Keratinocyte (primary cell): ENCODE measurements around the gene POLR2M. TPM values are rescaled to one million over a fixed set of nuclear protein-coding genes. Genes with fewer than 3 reads are reported as not detected.

Source experiments
- DNase-seq: peaks from one replicate; pipeline ENCODE4 v3.0.0-alpha.2; 2011; ENCODE audit warnings: low read depth, missing footprints, low spot score
- FAIRE-seq: peaks from 2 replicates; lab custom pipeline; 2011; peaks lifted over from hg19 to GRCh38; lab: Jason Lieb, UNC
- H2AFZ ChIP-seq: 2 replicates; pipeline ENCODE4 v1.6.0; 2012; ENCODE audit warnings: low read length, control low read depth, inconsistent platforms; ENCODE audit not compliant: control insufficient read depth
- H3K27ac ChIP-seq: 2 replicates; pipeline ENCODE4 v1.5.1; 2011; ENCODE audit warnings: low read length; ENCODE audit not compliant: control insufficient read depth, insufficient read depth
- H3K27me3 ChIP-seq: 3 replicates; pipeline ENCODE4 v1.6.0; 2011; ENCODE audit warnings: low read length; ENCODE audit not compliant: control insufficient read depth, insufficient read depth; ENCODE audit errors: extremely low read depth
- H3K36me3 ChIP-seq, 2 experiments: 2 replicates in 1 of 2; 3 replicates in 1 of 2; pipeline ENCODE4 v1.5.1; 2011; ENCODE audit warnings: low read length in 2 of 2, mild to moderate bottlenecking in 1 of 2; ENCODE audit not compliant: control insufficient read depth in 2 of 2, insufficient read depth in 2 of 2; ENCODE audit errors: extremely low read depth in 1 of 2
- H3K4me1 ChIP-seq: 3 replicates; pipeline ENCODE4 v1.5.1; 2011; ENCODE audit warnings: low read length; ENCODE audit not compliant: control insufficient read depth, insufficient read depth; ENCODE audit errors: extremely low read depth
- H3K4me2 ChIP-seq: 3 replicates; pipeline ENCODE4 v1.6.0; 2011; ENCODE audit warnings: low read depth, low read length; ENCODE audit not compliant: control insufficient read depth, insufficient read depth; ENCODE audit errors: extremely low read depth
- H3K4me3 ChIP-seq, 3 experiments: fragments of 200-600 bp in 1 of 3; sonication (generic) in 1 of 3; 2 replicates in 2 of 3; 3 replicates in 1 of 3; pipeline ENCODE4 v1.5.1; 2011 to 2016; ENCODE audit warnings: low read length in 3 of 3, mild to moderate bottlenecking in 3 of 3, control low read depth in 2 of 3, inconsistent platforms in 1 of 3, low read depth in 1 of 3, mixed read lengths in 1 of 3, mixed run types in 1 of 3, moderate library complexity in 1 of 3; ENCODE audit not compliant: control insufficient read depth in 2 of 3, insufficient read depth in 2 of 3; ENCODE audit errors: extremely low read depth in 1 of 3
- H3K79me2 ChIP-seq: 2 replicates; pipeline ENCODE4 v1.6.0; 2012; ENCODE audit warnings: low read length; ENCODE audit not compliant: control insufficient read depth, insufficient read depth
- H3K9ac ChIP-seq: 3 replicates; pipeline ENCODE4 v1.6.0; 2011; ENCODE audit warnings: low read length; ENCODE audit not compliant: control insufficient read depth, insufficient read depth; ENCODE audit errors: extremely low read depth
- H3K9me1 ChIP-seq: 3 replicates; pipeline ENCODE4 v1.6.0; 2011; ENCODE audit warnings: low read length; ENCODE audit not compliant: control insufficient read depth, insufficient read depth; ENCODE audit errors: extremely low read depth
- H3K9me3 ChIP-seq: 2 replicates; pipeline ENCODE4 v1.5.1; 2012; ENCODE audit warnings: low read depth, low read length; ENCODE audit not compliant: control insufficient read depth
- H4K20me1 ChIP-seq: 3 replicates; pipeline ENCODE4 v1.6.0; 2011; ENCODE audit warnings: low read length; ENCODE audit not compliant: control insufficient read depth, insufficient read depth; ENCODE audit errors: extremely low read depth
- CTCF ChIP-seq, 3 experiments: IDR thresholded peaks in 1 of 3; conservative IDR thresholded peaks in 1 of 3; optimal IDR thresholded peaks in 1 of 3; 2 replicates in 2 of 3; 3 replicates in 1 of 3; pipeline versions ENCODE3 to v1.5.1; 2011; ENCODE audit warnings: low read length in 3 of 3, mild to moderate bottlenecking in 3 of 3, moderate library complexity in 2 of 3, control low read depth in 1 of 3, inconsistent platforms in 1 of 3; ENCODE audit not compliant: insufficient read depth in 2 of 3; ENCODE audit errors: extremely low read depth in 1 of 3
- EZH2 ChIP-seq: IDR thresholded peaks from one replicate; pipeline ENCODE4 v1.6.1; 2012; ENCODE audit warnings: inconsistent platforms, mild to moderate bottlenecking, low read length, moderate library complexity
- dilution Hi-C: fragments of 300-500 bp; cut with MboI; formaldehyde crosslinking; loops from one replicate; pipeline ENCODE4 v1.7.0; 2020; ENCODE audit warnings: low sequenced_read_pairs; ENCODE audit not compliant: extremely low pct_ligation_motif_present
- polyA plus RNA-seq, 5 experiments: library from polyadenylated mRNA; depleted of rRNA in 3 of 5; stranded (reverse) in 3 of 5; stranded (forward) in 1 of 5; unstranded in 1 of 5; fragments of >200 nt; gene quantifications; 1 replicate in 1 of 5; 2 replicates in 3 of 5; 3 replicates in 1 of 5; pipeline versions ENCODE4 v1.2.1 to v1.2.3, GENCODE V29; 2011 to 2012; ENCODE audit warnings: missing spikeins in 2 of 5, low read depth in 1 of 5, low replicate concordance in 1 of 5

The POLR2M gene
- polyA plus RNA-seq, 1 donor (not counting 4 experiments of a cell fraction or from before 2014, with no cell fraction given): 40.6 TPM

GRCh38 chr15:57677204-57677603, 29.3 kb upstream of the POLR2M start:
- no peaks in the 10 kb centered on the region for H3K36me3 ChIP-seq
- DNase-seq: no peak

GRCh38 chr15:57680021-57680420, 26.5 kb upstream of the POLR2M start:
- Histone ChIP-seq H3K27ac (no peak overlapping the region), H3K4me3 (no peak overlapping the region), H4K20me1 (no peaks in the 10 kb centered on the region), H3K4me1 (peaks cover 18% of the 10 kb centered on the region), H3K4me2 (peak overlapping the region; percentile 39), H2AFZ (peak overlapping the region; percentile 62), H3K9me3 (no peaks in the 10 kb centered on the region), H3K36me3 (no peaks in the 10 kb centered on the region), H3K9ac (no peak overlapping the region), H3K27me3 (no peaks in the 10 kb centered on the region), H3K79me2 (no peaks in the 10 kb centered on the region), H3K9me1 (no peaks in the 10 kb centered on the region)
- TF ChIP-seq CTCF (optimal IDR thresholded peaks at IDR 0.05 in 1 of 3, IDR thresholded peaks at IDR 0.05 in 1 of 3, conservative IDR thresholded peaks at IDR 0.05 in 1 of 3; ENCODE audit: extremely low read depth in 1 of 3, insufficient read depth in 2 of 3, low read length in 3 of 3): no peak
- TF ChIP-seq EZH2: no peak
- FAIRE-seq (peak; percentile 68), DNase-seq (no peak)
- dilution Hi-C loops: no loop called here

More at GRCh38 chr15:57677204-57677603, 29.3 kb upstream of the POLR2M start:
- H3K27ac ChIP-seq: no peak overlapping the region
- H3K9ac ChIP-seq: no peak overlapping the region
- H2AFZ ChIP-seq: no peak overlapping the region
- H3K9me1 ChIP-seq: no peaks in the 10 kb centered on the region
- no peaks in the 10 kb centered on the region for H3K9me3 ChIP-seq
- no peaks in the 10 kb centered on the region for H3K27me3 ChIP-seq
- no peaks in the 10 kb centered on the region for H3K79me2 ChIP-seq
- FAIRE-seq: no peak
- no peak for TF ChIP-seq CTCF (optimal IDR thresholded peaks at IDR 0.05 in 1 of 3, IDR thresholded peaks at IDR 0.05 in 1 of 3, conservative IDR thresholded peaks at IDR 0.05 in 1 of 3; ENCODE audit: extremely low read depth in 1 of 3, insufficient read depth in 2 of 3, low read length in 3 of 3)
- TF ChIP-seq EZH2: no peak
- dilution Hi-C loops: no loop called here
- H3K4me3 ChIP-seq: no peak overlapping the region
- H3K4me1 ChIP-seq: peaks cover 18% of the 10 kb centered on the region
- no peak overlapping the region for H3K4me2 ChIP-seq
- no peaks in the 10 kb centered on the region for H4K20me1 ChIP-seq
